ENCODE measurements around the gene PGAP6.
"Not testable (repeated sequence)": the region's sequence is repeated elsewhere in the genome, so short reads cannot be mapped to it uniquely, and the experiment has no call there.

PGAP6 gene

GRCh38 chr16:348495-348894 lies 33.3 kb downstream of the PGAP6 start:
- not testable (repeated sequence) for FAIRE-seq

GRCh38 chr16:347203-347602 lies 34.6 kb downstream of the PGAP6 start:
- FAIRE-seq, result no peak

GRCh38 chr16:346587-346986 lies 35.2 kb downstream of the PGAP6 start:
- FAIRE-seq, result no peak

- no peak for FAIRE-seq
These were observed 36.0 kb downstream of the PGAP6 start for GRCh38 chr16:345772-346171.

GRCh38 chr16:342455-343213 lies 39.1 kb downstream of the PGAP6 start:
- no peak for FAIRE-seq

- not testable (repeated sequence) for FAIRE-seq
These were observed 39.8 kb downstream of the PGAP6 start for GRCh38 chr16:341974-342336.

GRCh38 chr16:341095-341973 lies 40.4 kb downstream of the PGAP6 start:
- not testable (repeated sequence) for FAIRE-seq

GRCh38 chr16:340370-341091 lies 41.2 kb downstream of the PGAP6 start:
- FAIRE-seq, result no peak

GRCh38 chr16:339680-340079 lies 42.1 kb downstream of the PGAP6 start:
- FAIRE-seq, result no peak

- FAIRE-seq, result no peak
These were observed 43.7 kb downstream of the PGAP6 start for GRCh38 chr16:337975-338575.

- no peak for FAIRE-seq
These were observed 44.3 kb downstream of the PGAP6 start for GRCh38 chr16:337437-337836.

GRCh38 chr16:336269-336668 lies 45.5 kb downstream of the PGAP6 start:
- no peak for FAIRE-seq

- FAIRE-seq, result not testable (repeated sequence)
These were observed 46.7 kb downstream of the PGAP6 start for GRCh38 chr16:334861-335632.

- not testable (repeated sequence) for FAIRE-seq
These were observed 47.5 kb downstream of the PGAP6 start for GRCh38 chr16:334164-334832.

- FAIRE-seq, result no peak
These were observed 48.2 kb downstream of the PGAP6 start for GRCh38 chr16:333406-334094.

- not testable (repeated sequence) for FAIRE-seq
These were observed 50.5 kb downstream of the PGAP6 start for GRCh38 chr16:331181-331814.

- no peak for FAIRE-seq
These were observed 51.0 kb downstream of the PGAP6 start for GRCh38 chr16:330741-331140.

GRCh38 chr16:325375-326145 lies 56.2 kb downstream of the PGAP6 start:
- no peak for FAIRE-seq
